Measurements from ENCODE around the gene PPP3R1. TPM values are rescaled to one million over a fixed set of nuclear protein-coding genes. Genes with fewer than 3 reads are reported as not detected.

PPP3R1 gene
- total and polyA plus RNA-seq, 4 donors = 2.4 to 42.5 (median 18.3) TPM

DNA sequence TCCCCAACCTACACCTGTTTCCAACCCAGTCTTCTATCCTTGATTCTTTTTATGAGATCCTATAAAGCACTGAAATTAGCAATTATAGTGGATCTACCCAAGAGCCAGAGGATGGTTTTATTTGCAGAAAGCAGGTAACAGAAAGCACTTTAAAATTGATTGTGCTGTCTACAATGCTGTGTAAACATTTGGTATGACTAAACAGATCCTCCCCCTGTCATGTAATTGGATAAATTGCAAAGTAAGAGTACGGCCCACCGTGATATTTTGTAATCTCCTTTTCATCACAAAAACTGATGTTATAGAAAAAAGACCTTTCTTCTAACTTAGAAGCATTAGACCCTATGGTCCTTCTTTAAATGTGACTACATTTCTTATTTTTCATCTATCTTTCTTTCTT lies 11.3 kb upstream of the PPP3R1 start:
- TF ChIP-seq EGR1 (IDR thresholded peaks at IDR 0.05; ENCODE audit: low read depth in 2 of 2) (no peak), JUND (IDR thresholded peaks at IDR 0.05) (no peak), FOXA1 (IDR thresholded peaks at IDR 0.05) (peak; percentile 23)
- no peaks in the 10 kb centered on the region for H3K36me3 ChIP-seq (ENCODE audit: control insufficient read depth in 4 of 4, insufficient read depth in 3 of 4, low read depth in 1 of 4, low read length in 3 of 4)
- DNase-seq (ENCODE audit: low spot score) = no peak
- no peaks in the 10 kb centered on the region for H3K9me3 ChIP-seq (ENCODE audit: control insufficient read depth in 4 of 4, low read length in 3 of 4)
- 34% methylated on average over 2 of the region's 2 CpGs for WGBS
- no peak overlapping the region for H3K9ac ChIP-seq (ENCODE audit: low read depth in 1 of 2, low read length in 2 of 2)
- no peaks in the 10 kb centered on the region for H3K27me3 ChIP-seq (ENCODE audit: control insufficient read depth in 4 of 4, insufficient read depth in 4 of 4, low read length in 3 of 4)
- no peak overlapping the region for H3K27ac ChIP-seq (ENCODE audit: low read depth in 1 of 2, low read length in 2 of 2)
- no peak overlapping the region for H3K4me3 ChIP-seq (ENCODE audit: low read depth in 1 of 3, low read length in 3 of 3)
- H3K4me1 ChIP-seq (ENCODE audit: control insufficient read depth in 4 of 4, insufficient read depth in 4 of 4, low read length in 3 of 4) = peaks cover 0 to 7% (median 4%) of the 10 kb centered on the region in 4 donors

DNA sequence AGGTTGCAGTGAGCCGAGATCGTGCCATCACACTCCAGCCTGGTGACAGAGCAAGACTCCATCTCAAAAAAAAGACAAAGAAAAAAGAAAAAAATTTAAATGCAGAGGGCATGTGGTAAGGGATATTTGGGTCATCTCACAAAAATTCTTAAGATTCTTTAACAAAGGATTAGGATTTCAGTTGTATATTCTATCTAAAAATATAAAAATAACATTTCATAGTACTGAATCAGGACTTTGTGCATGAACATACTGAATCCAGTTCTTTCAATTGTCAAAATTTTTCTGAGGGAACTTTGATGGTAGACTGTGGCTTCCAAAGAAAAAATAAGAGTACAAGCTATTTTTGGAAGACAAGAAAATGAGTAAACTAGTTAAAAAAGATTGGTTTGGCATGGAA lies 6.5 kb upstream of the PPP3R1 start:
- TF ChIP-seq TAF1 (conservative IDR thresholded peaks at IDR 0.05) = no peak
- no peak for TF ChIP-seq FOXA1 (IDR thresholded peaks at IDR 0.05)
- TF ChIP-seq, protein P1, sequence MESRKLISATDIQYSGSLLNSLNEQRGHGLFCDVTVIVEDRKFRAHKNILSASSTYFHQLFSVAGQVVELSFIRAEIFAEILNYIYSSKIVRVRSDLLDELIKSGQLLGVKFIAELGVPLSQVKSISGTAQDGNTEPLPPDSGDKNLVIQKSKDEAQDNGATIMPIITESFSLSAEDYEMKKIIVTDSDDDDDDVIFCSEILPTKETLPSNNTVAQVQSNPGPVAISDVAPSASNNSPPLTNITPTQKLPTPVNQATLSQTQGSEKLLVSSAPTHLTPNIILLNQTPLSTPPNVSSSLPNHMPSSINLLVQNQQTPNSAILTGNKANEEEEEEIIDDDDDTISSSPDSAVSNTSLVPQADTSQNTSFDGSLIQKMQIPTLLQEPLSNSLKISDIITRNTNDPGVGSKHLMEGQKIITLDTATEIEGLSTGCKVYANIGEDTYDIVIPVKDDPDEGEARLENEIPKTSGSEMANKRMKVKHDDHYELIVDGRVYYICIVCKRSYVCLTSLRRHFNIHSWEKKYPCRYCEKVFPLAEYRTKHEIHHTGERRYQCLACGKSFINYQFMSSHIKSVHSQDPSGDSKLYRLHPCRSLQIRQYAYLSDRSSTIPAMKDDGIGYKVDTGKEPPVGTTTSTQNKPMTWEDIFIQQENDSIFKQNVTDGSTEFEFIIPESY (IDR thresholded peaks at IDR 0.05) = no peak
- TF ChIP-seq JUND (IDR thresholded peaks at IDR 0.05) = no peak
- TF ChIP-seq, protein P2, sequence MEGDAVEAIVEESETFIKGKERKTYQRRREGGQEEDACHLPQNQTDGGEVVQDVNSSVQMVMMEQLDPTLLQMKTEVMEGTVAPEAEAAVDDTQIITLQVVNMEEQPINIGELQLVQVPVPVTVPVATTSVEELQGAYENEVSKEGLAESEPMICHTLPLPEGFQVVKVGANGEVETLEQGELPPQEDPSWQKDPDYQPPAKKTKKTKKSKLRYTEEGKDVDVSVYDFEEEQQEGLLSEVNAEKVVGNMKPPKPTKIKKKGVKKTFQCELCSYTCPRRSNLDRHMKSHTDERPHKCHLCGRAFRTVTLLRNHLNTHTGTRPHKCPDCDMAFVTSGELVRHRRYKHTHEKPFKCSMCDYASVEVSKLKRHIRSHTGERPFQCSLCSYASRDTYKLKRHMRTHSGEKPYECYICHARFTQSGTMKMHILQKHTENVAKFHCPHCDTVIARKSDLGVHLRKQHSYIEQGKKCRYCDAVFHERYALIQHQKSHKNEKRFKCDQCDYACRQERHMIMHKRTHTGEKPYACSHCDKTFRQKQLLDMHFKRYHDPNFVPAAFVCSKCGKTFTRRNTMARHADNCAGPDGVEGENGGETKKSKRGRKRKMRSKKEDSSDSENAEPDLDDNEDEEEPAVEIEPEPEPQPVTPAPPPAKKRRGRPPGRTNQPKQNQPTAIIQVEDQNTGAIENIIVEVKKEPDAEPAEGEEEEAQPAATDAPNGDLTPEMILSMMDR (IDR thresholded peaks at IDR 0.05; ENCODE audit: low read depth, low read length, missing input control) = no peak
- TF ChIP-seq GABPA (IDR thresholded peaks at IDR 0.05 in 1 of 2, conservative IDR thresholded peaks at IDR 0.05 in 1 of 2) = no peak
- TF ChIP-seq, protein P3, sequence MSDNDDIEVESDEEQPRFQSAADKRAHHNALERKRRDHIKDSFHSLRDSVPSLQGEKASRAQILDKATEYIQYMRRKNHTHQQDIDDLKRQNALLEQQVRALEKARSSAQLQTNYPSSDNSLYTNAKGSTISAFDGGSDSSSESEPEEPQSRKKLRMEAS (IDR thresholded peaks at IDR 0.05) = no peak
- TF ChIP-seq RXRA (IDR thresholded peaks at IDR 0.05) = no peak
- TF ChIP-seq HNF4G (IDR thresholded peaks at IDR 0.05) = no peak
- no peak for TF ChIP-seq YY1 (IDR thresholded peaks at IDR 0.05)

DNA sequence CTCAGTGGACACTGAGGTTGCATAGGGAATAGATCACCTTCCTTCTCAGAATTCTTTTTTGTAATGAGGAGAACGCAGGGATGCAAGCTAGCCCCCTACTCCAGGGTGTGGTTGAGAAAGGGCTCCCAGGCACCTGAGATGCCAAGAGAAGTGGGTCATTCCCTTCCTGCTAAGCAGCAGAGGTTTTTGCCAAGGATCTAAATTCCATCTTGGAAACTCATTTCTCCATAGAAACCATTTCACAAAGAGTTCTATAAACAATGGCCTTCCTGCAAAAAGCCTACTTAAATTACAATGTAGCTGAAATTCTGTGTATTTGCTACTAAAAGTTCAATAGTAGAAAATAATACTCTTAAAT lies 3.7 kb upstream of the PPP3R1 start:
- 97% methylated on average over 1 of the region's 1 CpG for WGBS
- Histone ChIP-seq H3K9me3 (ENCODE audit: control insufficient read depth in 4 of 4, low read length in 3 of 4) (no peaks in the 10 kb centered on the region), H3K4me1 (ENCODE audit: control insufficient read depth in 4 of 4, insufficient read depth in 4 of 4, low read length in 3 of 4) (peaks cover 0 to 5% (median 3%) of the 10 kb centered on the region in 4 donors), H3K9ac (ENCODE audit: low read depth in 1 of 2, low read length in 2 of 2) (no peak overlapping the region), H3K36me3 (ENCODE audit: control insufficient read depth in 4 of 4, insufficient read depth in 3 of 4, low read depth in 1 of 4, low read length in 3 of 4) (no peaks in the 10 kb centered on the region), H3K4me3 (ENCODE audit: low read depth in 1 of 3, low read length in 3 of 3) (no peak overlapping the region), H3K27ac (ENCODE audit: low read depth in 1 of 2, low read length in 2 of 2) (no peak overlapping the region), H3K27me3 (ENCODE audit: control insufficient read depth in 4 of 4, insufficient read depth in 4 of 4, low read length in 3 of 4) (no peaks in the 10 kb centered on the region)
- TF ChIP-seq GABPA (IDR thresholded peaks at IDR 0.05 in 1 of 2, conservative IDR thresholded peaks at IDR 0.05 in 1 of 2) (no peak), FOXA2 (IDR thresholded peaks at IDR 0.05) (no peak), RAD21 (IDR thresholded peaks at IDR 0.05) (no peak), JUND (IDR thresholded peaks at IDR 0.05) (no peak)
- TF ChIP-seq, protein P1 (IDR thresholded peaks at IDR 0.05) = no peak
- no peak for DNase-seq (ENCODE audit: low spot score)

More for the DNA sequence above, 6.5 kb upstream of the PPP3R1 start:
- DNase-seq (ENCODE audit: low spot score) = no peak
- Histone ChIP-seq H3K4me1 (ENCODE audit: control insufficient read depth in 4 of 4, insufficient read depth in 4 of 4, low read length in 3 of 4) (peaks cover 0 to 7% (median 4%) of the 10 kb centered on the region in 4 donors), H3K4me3 (ENCODE audit: low read depth in 1 of 3, low read length in 3 of 3) (no peak overlapping the region), H3K27ac (ENCODE audit: low read depth in 1 of 2, low read length in 2 of 2) (no peak overlapping the region), H3K9me3 (ENCODE audit: control insufficient read depth in 4 of 4, low read length in 3 of 4) (no peaks in the 10 kb centered on the region), H3K27me3 (ENCODE audit: control insufficient read depth in 4 of 4, insufficient read depth in 4 of 4, low read length in 3 of 4) (no peaks in the 10 kb centered on the region), H3K9ac (ENCODE audit: low read depth in 1 of 2, low read length in 2 of 2) (no peak overlapping the region), H3K36me3 (ENCODE audit: control insufficient read depth in 4 of 4, insufficient read depth in 3 of 4, low read depth in 1 of 4, low read length in 3 of 4) (no peaks in the 10 kb centered on the region)
- 98% methylated on average over 2 of the region's 2 CpGs for WGBS
